Loucy (cell line): ENCODE data around the gene ATP8A2.

ENCODE experiments used
- EZH2phosphoT487 ChIP-seq: fragments of 200-600 bp; IDR thresholded peaks from 2 replicates; pipeline ENCODE4 v1.6.1; 2018; ENCODE audit warnings: antibody characterized with exemption, mild to moderate bottlenecking, moderate library complexity, borderline replicate concordance
- TF ChIP-seq, protein P1 (sequence below): fragments of 200-600 bp; sonication (generic); conservative IDR thresholded peaks from 2 replicates; pipeline ENCODE4 v1.5.1; 2014; ENCODE audit warnings: mild to moderate bottlenecking, antibody characterized with exemption, low read length

DNA sequence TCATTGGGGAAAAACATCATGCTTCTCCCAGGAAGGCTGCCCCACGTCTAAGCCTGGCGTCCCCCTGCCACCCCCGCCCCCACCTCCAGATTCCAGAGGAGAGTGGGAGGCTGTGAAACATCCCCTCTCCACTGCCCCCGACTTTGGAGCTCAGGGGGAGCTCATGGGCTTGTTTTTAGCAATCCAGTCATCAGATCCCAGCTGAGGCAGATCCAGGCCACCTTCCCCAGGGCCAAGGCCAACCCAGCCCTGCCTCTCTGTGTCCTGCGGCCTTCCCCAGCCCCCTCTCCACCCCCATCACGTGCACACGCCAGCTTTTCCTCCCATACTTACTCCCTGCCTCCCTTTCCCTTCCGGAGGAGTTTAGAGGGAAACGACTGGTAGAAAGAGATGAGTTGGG, 641.2 kb downstream of the ATP8A2 start:
- TF ChIP-seq, protein P1, sequence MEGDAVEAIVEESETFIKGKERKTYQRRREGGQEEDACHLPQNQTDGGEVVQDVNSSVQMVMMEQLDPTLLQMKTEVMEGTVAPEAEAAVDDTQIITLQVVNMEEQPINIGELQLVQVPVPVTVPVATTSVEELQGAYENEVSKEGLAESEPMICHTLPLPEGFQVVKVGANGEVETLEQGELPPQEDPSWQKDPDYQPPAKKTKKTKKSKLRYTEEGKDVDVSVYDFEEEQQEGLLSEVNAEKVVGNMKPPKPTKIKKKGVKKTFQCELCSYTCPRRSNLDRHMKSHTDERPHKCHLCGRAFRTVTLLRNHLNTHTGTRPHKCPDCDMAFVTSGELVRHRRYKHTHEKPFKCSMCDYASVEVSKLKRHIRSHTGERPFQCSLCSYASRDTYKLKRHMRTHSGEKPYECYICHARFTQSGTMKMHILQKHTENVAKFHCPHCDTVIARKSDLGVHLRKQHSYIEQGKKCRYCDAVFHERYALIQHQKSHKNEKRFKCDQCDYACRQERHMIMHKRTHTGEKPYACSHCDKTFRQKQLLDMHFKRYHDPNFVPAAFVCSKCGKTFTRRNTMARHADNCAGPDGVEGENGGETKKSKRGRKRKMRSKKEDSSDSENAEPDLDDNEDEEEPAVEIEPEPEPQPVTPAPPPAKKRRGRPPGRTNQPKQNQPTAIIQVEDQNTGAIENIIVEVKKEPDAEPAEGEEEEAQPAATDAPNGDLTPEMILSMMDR, result no peak
- no peak for TF ChIP-seq EZH2phosphoT487
